T-cell (primary cell): Measurements from ENCODE around the gene CHD2. TPM values are rescaled to one million over a fixed set of nuclear protein-coding genes. Genes with fewer than 3 reads are reported as not detected.
"Not testable (repeated sequence)": the region's sequence is repeated elsewhere in the genome, so short reads cannot be mapped to it uniquely, and the experiment has no call there.

ENCODE experiments used
- ATAC-seq, 4 experiments: fragments of 200-7000 bp in 3 of 4; fragments of 150-1000 bp in 1 of 4; cut with Tn5 transposase; replicated peaks in 1 of 4; 1 replicate in 3 of 4; 2 replicates in 1 of 4; pipeline ENCODE4 v1.10.0; 2021; ENCODE audit warnings: moderate library complexity in 3 of 4, mild to moderate bottlenecking in 2 of 4, moderate number of reproducible peaks in 1 of 4
- CTCF ChIA-PET, 2 donors: fragments of 300-600 bp; sonication (Branson Sonifier 250); formaldehyde crosslinking; loops; one replicate each; lab custom pipeline; 2022; ENCODE audit warnings: antibody characterized with exemption in 2 of 2; lab: Charles Lee
- POLR2A ChIA-PET, 2 donors: fragments of 300-600 bp; sonication (Branson Sonifier 250); formaldehyde crosslinking; loops; one replicate each; lab custom pipeline; 2022; ENCODE audit warnings: antibody characterized with exemption in 2 of 2; lab: Charles Lee
- DNase-seq, 35 experiments: peaks; one replicate each; pipeline versions ENCODE4 v3.0.0 to v3.0.0-alpha.2; 2013 to 2023
- H3K27ac ChIP-seq: one replicate; pipeline ENCODE4 v1.5.1; 2013; ENCODE audit warnings: low read length
- H3K27me3 ChIP-seq, 2 experiments: replicated peaks in 1 of 2; 1 replicate in 1 of 2; 2 replicates in 1 of 2; pipeline versions ENCODE4 v1.6.1 to v1.7.0; 2013; ENCODE audit warnings: low read length in 1 of 2, mixed read lengths in 1 of 2; ENCODE audit not compliant: control insufficient read depth in 2 of 2, insufficient read depth in 2 of 2; ENCODE audit errors: extremely low read depth in 1 of 2
- H3K36me3 ChIP-seq, 2 donors: 1 replicate in 1 of 2; 2 replicates in 1 of 2; pipeline versions ENCODE4 v1.6.1 to v1.7.0; 2013; ENCODE audit warnings: low read length in 1 of 2; ENCODE audit not compliant: control insufficient read depth in 2 of 2, insufficient read depth in 1 of 2; ENCODE audit errors: extremely low read depth in 1 of 2
- H3K4me1 ChIP-seq, 2 experiments: 1 replicate in 1 of 2; 2 replicates in 1 of 2; pipeline versions ENCODE4 v1.6.1 to v1.7.0; 2013; ENCODE audit warnings: low read length in 2 of 2, mixed read lengths in 1 of 2; ENCODE audit not compliant: insufficient read depth in 2 of 2, control insufficient read depth in 1 of 2; ENCODE audit errors: extremely low read depth in 1 of 2
- H3K4me3 ChIP-seq, 2 donors: 1 replicate in 1 of 2; 2 replicates in 1 of 2; pipeline versions ENCODE4 v1.5.1 to v1.7.0; 2013; ENCODE audit warnings: mild to moderate bottlenecking in 2 of 2, low read length in 1 of 2, moderate library complexity in 1 of 2; ENCODE audit not compliant: control insufficient read depth in 1 of 2; ENCODE audit errors: extremely low read depth in 1 of 2
- H3K9me3 ChIP-seq: 2 replicates; pipeline ENCODE4 v1.7.0; 2013
- H3K27ac Mint-ChIP-seq, 2 donors: one replicate each; pipeline ENCODE4 v1.8.0; 2020 to 2021; ENCODE audit warnings: mild to moderate bottlenecking in 2 of 2, mixed read lengths in 2 of 2
- H3K27me3 Mint-ChIP-seq, 2 donors: one replicate each; pipeline ENCODE4 v1.8.0; 2021 to 2022; ENCODE audit warnings: mixed read lengths in 2 of 2
- H3K36me3 Mint-ChIP-seq: one replicate; pipeline ENCODE4 v1.8.0; 2021; ENCODE audit warnings: mixed read lengths
- H3K4me1 Mint-ChIP-seq, 3 donors: one replicate each; pipeline ENCODE4 v1.8.0; 2020 to 2022; ENCODE audit warnings: mixed read lengths in 3 of 3, mild to moderate bottlenecking in 1 of 3
- H3K4me3 Mint-ChIP-seq, 3 donors: one replicate each; pipeline ENCODE4 v1.8.0; 2020 to 2022; ENCODE audit warnings: mild to moderate bottlenecking in 3 of 3, mixed read lengths in 3 of 3, moderate library complexity in 3 of 3
- H3K9me3 Mint-ChIP-seq, 3 donors: one replicate each; pipeline ENCODE4 v1.8.0; 2020 to 2022; ENCODE audit warnings: mixed read lengths in 3 of 3
- WGBS: methylation state at CpG from one replicate; pipeline ENCODE4 v1.1.5; 2013; ENCODE audit warnings: missing lambda C conversion rate; ENCODE audit not compliant: insufficient coverage; 5-methylcytosine and 5-hydroxymethylcytosine counted together
- total RNA-seq, 35 experiments: library from RNA in 6 of 35; stranded (reverse) in 6 of 35; fragments of 120-200 nt in 1 of 35; gene quantifications; one replicate each; pipeline versions ENCODE4 v1.2.1 to v1.2.4 and lab custom pipeline; 2013 to 2026

CHD2 gene
- total RNA-seq, 5 donors from 2014 or later (not counting 1 experiment from before 2014, with no cell fraction given), result 231 to 506 (median 266) TPM

DNA sequence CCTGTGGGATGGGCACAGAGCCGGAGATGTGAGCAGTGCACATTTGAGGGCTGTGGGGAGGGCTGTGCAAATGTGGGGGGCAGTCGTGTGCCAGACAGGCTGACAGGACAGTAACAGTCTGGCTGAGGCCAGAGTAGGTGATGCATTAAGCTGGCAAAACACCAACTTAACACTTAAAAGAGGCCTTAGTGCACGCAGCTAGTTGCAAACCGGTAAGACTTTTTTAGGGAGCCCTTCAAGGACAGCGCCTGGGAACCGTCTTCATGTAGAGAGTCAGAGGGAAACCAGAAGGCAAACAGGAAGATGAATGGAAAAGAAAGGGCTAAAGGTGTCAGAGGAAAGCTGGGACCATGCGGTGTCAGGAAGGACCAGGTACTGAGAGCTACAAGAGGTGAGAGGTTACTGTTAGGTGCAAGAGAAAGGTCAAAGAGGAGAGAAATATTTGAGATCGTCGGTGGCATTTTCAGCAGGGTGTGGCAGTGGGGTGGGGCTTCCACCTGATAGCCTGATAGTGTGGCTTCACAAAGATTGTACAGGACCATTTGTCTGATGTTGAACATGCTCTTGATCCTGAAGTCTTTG, 30.0 kb upstream of the CHD2 start:
- peaks cover 1 to 9% (median 2%) of the 10 kb centered on the region in 3 donors for H3K4me1 Mint-ChIP-seq
- Histone ChIP-seq H3K27me3 (no peaks in the 10 kb centered on the region), H3K4me3 (no peak overlapping the region), H3K4me1 (no peaks in the 10 kb centered on the region), H3K36me3 (no peaks in the 10 kb centered on the region), H3K27ac (no peak overlapping the region), H3K9me3 (no peaks in the 10 kb centered on the region)
- DNase-seq (no peak), ATAC-seq (no peak)
- H3K36me3 Mint-ChIP-seq, result no peaks in the 10 kb centered on the region
- no peaks in the 10 kb centered on the region for H3K9me3 Mint-ChIP-seq
- H3K27ac Mint-ChIP-seq, result peak overlapping the region in 1 of 2 donors; percentile 50
- no peak overlapping the region for H3K4me3 Mint-ChIP-seq
- ChIA-PET CTCF (no interaction called here), POLR2A (no interaction called here)
- no peaks in the 10 kb centered on the region for H3K27me3 Mint-ChIP-seq
- WGBS, result 100% methylated on average over 5 of the region's 9 CpGs

GRCh38 chr15:92872967-92873366, 27.2 kb upstream of the CHD2 start:
- CTCF ChIA-PET, POLR2A ChIA-PET: not testable (repeated sequence)
- 100% methylated on average over 2 of the region's 6 CpGs for WGBS

GRCh38 chr15:92877000-92877399, 23.1 kb upstream of the CHD2 start:
- ATAC-seq (no peak), DNase-seq (no peak)
- no peaks in the 10 kb centered on the region for H3K9me3 ChIP-seq
- H3K4me1 ChIP-seq, result peaks cover 35% of the 10 kb centered on the region in 2 experiments
- Mint-ChIP-seq H3K4me3 (no peak overlapping the region), H3K27ac (no peak overlapping the region), H3K27me3 (no peaks in the 10 kb centered on the region), H3K4me1 (peaks cover 42 to 45% (median 42%) of the 10 kb centered on the region in 3 donors), H3K9me3 (no peaks in the 10 kb centered on the region), H3K36me3 (no peaks in the 10 kb centered on the region)
- H3K27me3 ChIP-seq, result no peaks in the 10 kb centered on the region
- POLR2A ChIA-PET, result no interaction called here
- CTCF ChIA-PET, result interaction anchor here in 1 of 2 donors (0.6 kb wide), 1 partner anchor 103 kb away, joined by 4 read pairs; no protein-coding TSS in a partner anchor
- H3K4me3 ChIP-seq, result no peak overlapping the region
- H3K27ac ChIP-seq, result no peak overlapping the region
- H3K36me3 ChIP-seq, result no peaks in the 10 kb centered on the region
- no CpG with 5 or more reads among the region's 5 CpGs for WGBS

More at GRCh38 chr15:92872967-92873366, 27.2 kb upstream of the CHD2 start:
- not testable (repeated sequence) for H3K4me1 ChIP-seq, H3K9me3 Mint-ChIP-seq, H3K4me3 ChIP-seq, ATAC-seq, H3K27me3 ChIP-seq, H3K27me3 Mint-ChIP-seq, H3K9me3 ChIP-seq, H3K27ac Mint-ChIP-seq, H3K36me3 ChIP-seq, H3K36me3 Mint-ChIP-seq, H3K27ac ChIP-seq, H3K4me3 Mint-ChIP-seq, DNase-seq
- peaks cover 7 to 17% (median 8%) of the 10 kb centered on the region in 3 donors for H3K4me1 Mint-ChIP-seq

- Histone ChIP-seq H3K27ac (no peak overlapping the region), H3K9me3 (no peaks in the 10 kb centered on the region), H3K27me3 (no peaks in the 10 kb centered on the region), H3K4me3 (no peak overlapping the region), H3K36me3 (no peaks in the 10 kb centered on the region), H3K4me1 (peaks cover 36% of the 10 kb centered on the region in 2 experiments)
- no peak overlapping the region for H3K27ac Mint-ChIP-seq
- no peaks in the 10 kb centered on the region for H3K9me3 Mint-ChIP-seq
- no peak for ATAC-seq
- no peak overlapping the region for H3K4me3 Mint-ChIP-seq
- WGBS, result no CpG with 5 or more reads among the region's 2 CpGs
- no peak for DNase-seq
- ChIA-PET CTCF (interaction anchor here in 1 of 2 donors (0.6 kb wide), 1 partner anchor 102 kb away, joined by 4 read pairs; no protein-coding TSS in a partner anchor), POLR2A (no interaction called here)
- no peaks in the 10 kb centered on the region for H3K36me3 Mint-ChIP-seq
- H3K4me1 Mint-ChIP-seq, result peaks cover 44 to 49% (median 45%) of the 10 kb centered on the region in 3 donors
- no peaks in the 10 kb centered on the region for H3K27me3 Mint-ChIP-seq
Measured at GRCh38 chr15:92877416-92877815, 22.7 kb upstream of the CHD2 start.

DNA sequence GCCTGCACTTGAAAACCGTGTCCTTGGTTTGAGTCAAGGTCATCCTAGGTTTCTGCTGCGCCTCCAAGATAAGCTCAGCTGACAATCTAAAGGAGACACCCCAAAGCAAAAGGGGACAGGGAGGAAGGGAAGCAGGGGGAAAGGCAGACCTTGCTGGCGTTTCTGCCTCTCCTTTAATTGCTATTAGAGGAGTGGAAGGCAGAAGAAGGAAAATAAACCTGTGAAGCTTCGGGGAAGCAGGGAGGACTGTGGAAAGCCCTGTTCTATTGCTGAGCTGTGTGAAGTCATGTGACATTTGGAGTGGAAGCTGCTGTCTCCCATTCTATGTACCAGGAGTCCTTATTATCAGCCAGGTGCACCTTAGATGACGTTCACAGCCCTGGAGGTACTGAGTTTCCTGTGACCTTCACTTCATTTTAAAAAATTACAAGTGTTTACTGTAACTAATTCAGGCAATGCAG, 21.5 kb upstream of the CHD2 start:
- H3K27ac Mint-ChIP-seq, result peak overlapping the region; percentile 72 to 78
- Histone ChIP-seq H3K4me1 (peaks cover 36% of the 10 kb centered on the region in 2 experiments), H3K27me3 (no peaks in the 10 kb centered on the region), H3K27ac (no peak overlapping the region), H3K36me3 (no peaks in the 10 kb centered on the region), H3K4me3 (no peak overlapping the region), H3K9me3 (no peaks in the 10 kb centered on the region)
- 89% methylated on average over 1 of the region's 5 CpGs for WGBS
- no peaks in the 10 kb centered on the region for H3K9me3 Mint-ChIP-seq
- H3K4me1 Mint-ChIP-seq, result peaks cover 44 to 49% (median 45%) of the 10 kb centered on the region in 3 donors
- ATAC-seq, result no peak
- H3K36me3 Mint-ChIP-seq, result peaks cover 2% of the 10 kb centered on the region
- no peaks in the 10 kb centered on the region for H3K27me3 Mint-ChIP-seq
- CTCF ChIA-PET, result interaction anchor here (0.5 to 2.1 kb wide), 4 partner anchors 16 to 85 kb away, joined by 3 to 10 read pairs (median 5); no protein-coding TSS in a partner anchor
- peak overlapping the region in 1 of 3 donors; percentile 3 for H3K4me3 Mint-ChIP-seq
- POLR2A ChIA-PET, result interaction anchor here (0.6 to 0.8 kb wide), 5 partner anchors 38 to 155 kb away, joined by 3 to 4 read pairs (median 3); no protein-coding TSS in a partner anchor
- DNase-seq, result no peak

DNA sequence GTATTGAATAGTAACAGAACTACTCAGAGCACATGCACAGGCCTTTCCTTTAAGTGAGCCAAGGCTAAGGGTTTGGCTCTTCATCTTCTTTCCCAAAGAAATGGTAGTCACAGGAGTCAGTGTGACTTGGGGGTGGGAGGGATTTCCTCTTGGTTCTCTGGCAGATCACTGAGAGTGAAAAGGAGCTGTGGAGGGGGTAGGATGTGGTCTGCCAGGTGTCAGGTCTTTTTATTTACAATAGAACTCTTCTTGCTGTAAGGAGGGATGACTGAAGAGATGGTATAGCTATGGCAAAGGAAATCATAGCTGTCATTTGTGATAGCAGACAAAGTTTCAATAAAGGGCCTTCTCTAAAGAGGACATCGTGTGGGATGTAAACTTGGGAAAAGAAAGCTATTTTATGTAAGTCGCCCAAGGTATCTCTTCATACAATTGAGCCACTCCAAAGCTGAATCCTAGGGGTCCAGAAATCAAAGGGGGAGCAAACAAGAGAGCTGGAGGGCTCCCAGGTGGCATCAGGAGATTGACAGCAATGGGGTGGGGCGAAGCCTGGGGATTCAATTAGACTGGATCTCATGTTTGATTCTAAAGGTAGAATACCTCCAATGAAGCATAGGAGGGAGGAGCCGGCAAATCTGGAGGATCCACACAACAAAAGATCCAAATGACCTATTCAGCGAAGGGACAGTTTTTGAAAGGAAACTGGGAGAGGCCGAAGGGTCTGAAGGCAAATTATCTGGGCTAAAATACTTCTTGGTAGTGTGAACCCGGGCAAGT, 20.0 kb upstream of the CHD2 start:
- Histone ChIP-seq H3K27me3 (no peaks in the 10 kb centered on the region), H3K4me3 (peak overlapping the region in 1 of 2 donors; percentile 20), H3K9me3 (no peaks in the 10 kb centered on the region), H3K36me3 (no peaks in the 10 kb centered on the region), H3K27ac (peak overlapping the region; percentile 85), H3K4me1 (peaks cover 36 to 37% of the 10 kb centered on the region in 2 experiments)
- POLR2A ChIA-PET, result interaction anchor here (0.6 to 6.4 kb wide), 7 partner anchors 22 to 83 kb away, joined by 3 to 100 read pairs (median 4); no protein-coding TSS in a partner anchor
- H3K27me3 Mint-ChIP-seq, result no peaks in the 10 kb centered on the region
- peaks cover 45 to 57% (median 50%) of the 10 kb centered on the region in 3 donors for H3K4me1 Mint-ChIP-seq
- peak overlapping the region; percentile 99 for H3K27ac Mint-ChIP-seq
- ATAC-seq, result no peak
- peak overlapping the region; percentile 37 to 93 (median 52) for H3K4me3 Mint-ChIP-seq
- peak in 13 of 35 experiments; percentile 18 to 44 (median 26) for DNase-seq
- 50% methylated on average over 1 of the region's 7 CpGs for WGBS
- peaks cover 18% of the 10 kb centered on the region for H3K36me3 Mint-ChIP-seq
- no peaks in the 10 kb centered on the region for H3K9me3 Mint-ChIP-seq
- CTCF ChIA-PET, result interaction anchor here (0.7 to 2.1 kb wide), 7 partner anchors 20 to 83 kb away, joined by 3 to 10 read pairs (median 5); partner anchors contain the start of gene CHD2 (in 1 of the 2)
